Mammary epithelial cell (primary cell): ENCODE measurements around the gene ACAA1.

Experiments
- EZH2 ChIP-seq: IDR thresholded peaks from 2 replicates; pipeline ENCODE4 v1.6.1; 2012; ENCODE audit warnings: low read length, inconsistent platforms, borderline replicate concordance
- TF ChIP-seq, protein P1 (sequence below), 2 donors: IDR thresholded peaks in 1 of 2; conservative IDR thresholded peaks in 1 of 2; 2 replicates each; pipeline ENCODE4 v1.5.1; 2011 to 2012; ENCODE audit warnings: inconsistent platforms in 2 of 2, low read length in 2 of 2, mild to moderate bottlenecking in 2 of 2, control low read depth in 1 of 2, low read depth in 1 of 2; ENCODE audit not compliant: insufficient read depth in 1 of 2; ENCODE audit errors: extremely low read depth in 1 of 2

DNA sequence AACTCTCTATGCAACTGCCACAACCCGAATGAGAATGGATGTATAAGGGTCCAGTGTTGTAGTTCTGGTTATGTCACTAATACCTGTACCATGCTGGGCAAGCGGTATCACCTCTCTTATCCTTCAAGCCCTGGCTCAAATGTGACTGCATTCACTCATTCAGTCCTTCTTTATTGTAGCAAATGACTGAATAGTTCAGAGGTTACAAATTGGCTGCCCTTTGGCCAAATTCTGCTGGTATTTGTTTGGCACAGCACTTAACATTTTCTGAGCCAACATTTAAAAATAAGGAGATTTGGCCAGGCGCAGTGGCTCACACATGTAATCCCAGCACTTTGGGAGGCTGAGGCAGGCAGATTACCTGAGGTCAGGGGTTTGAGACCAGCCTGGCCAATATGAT lies 50.4 kb downstream of the ACAA1 start:
- TF ChIP-seq, protein P1, sequence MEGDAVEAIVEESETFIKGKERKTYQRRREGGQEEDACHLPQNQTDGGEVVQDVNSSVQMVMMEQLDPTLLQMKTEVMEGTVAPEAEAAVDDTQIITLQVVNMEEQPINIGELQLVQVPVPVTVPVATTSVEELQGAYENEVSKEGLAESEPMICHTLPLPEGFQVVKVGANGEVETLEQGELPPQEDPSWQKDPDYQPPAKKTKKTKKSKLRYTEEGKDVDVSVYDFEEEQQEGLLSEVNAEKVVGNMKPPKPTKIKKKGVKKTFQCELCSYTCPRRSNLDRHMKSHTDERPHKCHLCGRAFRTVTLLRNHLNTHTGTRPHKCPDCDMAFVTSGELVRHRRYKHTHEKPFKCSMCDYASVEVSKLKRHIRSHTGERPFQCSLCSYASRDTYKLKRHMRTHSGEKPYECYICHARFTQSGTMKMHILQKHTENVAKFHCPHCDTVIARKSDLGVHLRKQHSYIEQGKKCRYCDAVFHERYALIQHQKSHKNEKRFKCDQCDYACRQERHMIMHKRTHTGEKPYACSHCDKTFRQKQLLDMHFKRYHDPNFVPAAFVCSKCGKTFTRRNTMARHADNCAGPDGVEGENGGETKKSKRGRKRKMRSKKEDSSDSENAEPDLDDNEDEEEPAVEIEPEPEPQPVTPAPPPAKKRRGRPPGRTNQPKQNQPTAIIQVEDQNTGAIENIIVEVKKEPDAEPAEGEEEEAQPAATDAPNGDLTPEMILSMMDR (conservative IDR thresholded peaks at IDR 0.05 in 1 of 2, IDR thresholded peaks at IDR 0.05 in 1 of 2; ENCODE audit: extremely low read depth in 1 of 2, insufficient read depth in 1 of 2, low read depth in 1 of 2, low read length in 2 of 2), result no peak
- TF ChIP-seq EZH2, result no peak
